Measurements from ENCODE around the gene SGMS1. TPM values are rescaled to one million over a fixed set of nuclear protein-coding genes. Genes with fewer than 3 reads are reported as not detected.
A peak's percentile ranks its signal among the peaks of the same experiment; 100 is the strongest.
"Not testable (repeated sequence)": the region's sequence is repeated elsewhere in the genome, so short reads cannot be mapped to it uniquely, and the experiment has no call there.

Gene SGMS1
- 21.7 and 24.7 TPM in 2 replicates for total RNA-seq (2022)
- percentile 82 among the genes with signal in this experiment for Bru-seq, nascent RNA
- BruChase-seq, experiment 1, labeled RNA remaining after a 6-hour chase: percentile 53 among the genes with signal in this experiment
- percentile 68 among the genes with signal in this experiment for BruChase-seq, experiment 2, labeled RNA remaining after a 2-hour chase
- long read RNA-seq, transcript SGMS1-202 (11 exons, 3,744 nt): major isoform, 17 of 37 reads
- long read RNA-seq, partial matches to known transcripts: 3 of 37 reads
- long read RNA-seq, other reads (novel, unspliced or antisense): 17 of 37 reads

DNA sequence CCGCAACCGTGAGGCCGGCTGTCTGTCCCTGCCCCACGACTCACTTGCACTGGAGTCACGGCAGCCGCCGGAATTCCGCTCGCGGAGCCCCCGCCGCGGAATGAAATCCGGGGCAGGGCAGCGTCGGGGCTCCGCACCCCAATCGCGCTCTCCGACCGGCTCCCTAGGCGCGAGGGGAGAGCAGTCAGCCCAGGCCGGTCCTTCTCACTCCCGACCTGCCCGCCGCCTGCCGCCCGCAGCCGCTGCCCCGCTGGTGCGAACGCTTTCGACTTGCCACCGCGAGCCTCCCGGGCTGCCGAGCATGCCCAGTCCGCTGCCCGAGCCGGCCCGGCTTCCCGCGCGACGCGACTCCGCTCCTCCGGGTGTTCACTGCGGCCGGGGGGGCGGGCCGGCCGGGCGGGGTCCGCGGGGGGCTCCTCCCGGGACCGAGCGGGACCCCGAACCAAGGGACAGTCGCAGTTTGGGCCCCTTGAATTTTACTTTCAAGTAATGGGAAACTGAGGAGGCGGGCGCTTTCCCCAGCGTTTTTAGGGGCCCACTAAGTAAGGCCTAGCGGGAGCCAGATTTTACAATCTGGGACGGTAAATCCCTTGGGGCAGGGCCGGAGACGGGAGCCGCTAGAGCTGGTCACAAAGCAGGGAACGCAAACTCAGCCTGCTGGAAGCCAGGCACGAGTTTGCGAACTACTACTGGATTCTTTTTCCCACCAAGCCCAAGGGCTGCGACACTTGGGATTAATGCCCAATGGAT is at the start of gene SGMS1:
TSS of gene SGMS1 (minus strand) at position 294 of the 750 bp plus-strand sequence. CDS start 279,842 bp downstream, outside the sequence.
- ChIA-PET CTCF (interaction anchor here (0.6 to 5.0 kb wide), 10 partner anchors 11 to 202 kb away, joined by 3 to 51 read pairs (median 4); partner anchors contain the start of gene ASAH2B), POLR2A (interaction anchor here (0.6 to 8.3 kb wide), 37 partner anchors 10 to 1085 kb away, joined by 3 to 167 read pairs (median 5); partner anchors contain the start of genes ASAH2B, ERCC6 and WASHC2A)
- intact Hi-C loops (cut with micrococcal nuclease): loop anchor here (2.0 to 10.0 kb wide), 5 partner anchors 37 to 312 kb away; partner anchors contain the start of gene ASAH2B
- H3K27ac Mint-ChIP-seq (ENCODE audit: low read depth, unreplicated experiment): peak within 1 kb of the TSS; percentile 96
- TSS peak; percentile 35 for BruUV-seq (replicated peaks)
- TF ChIP-seq, protein P1, sequence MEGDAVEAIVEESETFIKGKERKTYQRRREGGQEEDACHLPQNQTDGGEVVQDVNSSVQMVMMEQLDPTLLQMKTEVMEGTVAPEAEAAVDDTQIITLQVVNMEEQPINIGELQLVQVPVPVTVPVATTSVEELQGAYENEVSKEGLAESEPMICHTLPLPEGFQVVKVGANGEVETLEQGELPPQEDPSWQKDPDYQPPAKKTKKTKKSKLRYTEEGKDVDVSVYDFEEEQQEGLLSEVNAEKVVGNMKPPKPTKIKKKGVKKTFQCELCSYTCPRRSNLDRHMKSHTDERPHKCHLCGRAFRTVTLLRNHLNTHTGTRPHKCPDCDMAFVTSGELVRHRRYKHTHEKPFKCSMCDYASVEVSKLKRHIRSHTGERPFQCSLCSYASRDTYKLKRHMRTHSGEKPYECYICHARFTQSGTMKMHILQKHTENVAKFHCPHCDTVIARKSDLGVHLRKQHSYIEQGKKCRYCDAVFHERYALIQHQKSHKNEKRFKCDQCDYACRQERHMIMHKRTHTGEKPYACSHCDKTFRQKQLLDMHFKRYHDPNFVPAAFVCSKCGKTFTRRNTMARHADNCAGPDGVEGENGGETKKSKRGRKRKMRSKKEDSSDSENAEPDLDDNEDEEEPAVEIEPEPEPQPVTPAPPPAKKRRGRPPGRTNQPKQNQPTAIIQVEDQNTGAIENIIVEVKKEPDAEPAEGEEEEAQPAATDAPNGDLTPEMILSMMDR (IDR thresholded peaks at IDR 0.05; ENCODE audit: unreplicated experiment): no peak
- H3K36me3 Mint-ChIP-seq (ENCODE audit: insufficient read depth, unreplicated experiment): peaks cover 7% of the 10 kb centered on the region
- H3K9me3 Mint-ChIP-seq (ENCODE audit: unreplicated experiment): no peaks in the 10 kb centered on the region
- no peaks in the 10 kb centered on the region for H3K27me3 Mint-ChIP-seq (ENCODE audit: insufficient read depth, unreplicated experiment)
- H3K4me1 Mint-ChIP-seq (ENCODE audit: insufficient read depth, unreplicated experiment): peaks cover 19% of the 10 kb centered on the region
- peak; percentile 81 for DNase-seq (ENCODE audit: unreplicated experiment)
- H3K4me3 Mint-ChIP-seq (ENCODE audit: unreplicated experiment): peak within 1 kb of the TSS; percentile 82

DNA sequence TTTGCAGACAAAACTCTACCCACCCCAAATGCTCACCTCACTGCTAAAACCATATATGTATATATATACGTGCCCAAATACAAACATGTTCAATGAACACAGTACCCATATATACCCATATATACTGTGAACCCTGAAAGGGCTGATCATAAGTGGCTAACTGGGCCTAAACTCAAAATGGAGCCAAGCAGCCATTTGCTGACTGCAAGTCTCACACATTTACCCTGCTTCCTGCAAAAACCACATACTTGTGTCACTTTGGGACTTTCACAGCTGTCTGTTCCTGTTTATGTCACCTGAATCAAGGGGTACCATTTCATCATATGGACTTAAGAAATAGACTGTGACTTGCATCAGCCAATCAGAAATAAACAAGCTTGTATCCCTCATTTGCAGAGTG is 48.4 kb upstream of the SGMS1 start:
- DNase-seq (ENCODE audit: unreplicated experiment); CTCF ChIA-PET; H3K36me3 Mint-ChIP-seq (ENCODE audit: insufficient read depth, unreplicated experiment); H3K27ac Mint-ChIP-seq (ENCODE audit: low read depth, unreplicated experiment); POLR2A ChIA-PET; intact Hi-C loops (cut with micrococcal nuclease); H3K4me3 Mint-ChIP-seq (ENCODE audit: unreplicated experiment); BruUV-seq (replicated peaks); H3K9me3 Mint-ChIP-seq (ENCODE audit: unreplicated experiment); H3K4me1 Mint-ChIP-seq (ENCODE audit: insufficient read depth, unreplicated experiment); H3K27me3 Mint-ChIP-seq (ENCODE audit: insufficient read depth, unreplicated experiment): not testable (repeated sequence)

DNA sequence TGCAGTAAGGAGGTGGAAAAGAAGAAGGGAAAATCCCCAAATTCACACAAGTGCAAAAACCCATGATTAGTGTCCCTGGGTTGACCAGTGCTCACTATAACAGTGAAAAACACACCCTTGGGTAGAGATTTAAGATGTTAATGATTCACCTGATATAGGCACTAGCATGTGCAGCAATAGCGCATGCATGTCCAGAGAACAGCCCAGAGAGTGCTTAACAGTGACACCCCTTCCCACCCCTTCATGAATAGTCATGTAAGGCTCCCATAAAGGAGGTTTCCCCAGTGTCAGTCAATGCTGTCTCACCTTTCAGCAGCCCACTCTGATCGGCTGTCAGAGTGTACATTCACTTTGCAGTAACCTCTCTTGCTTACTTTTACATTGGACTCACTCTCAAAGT is 47.9 kb upstream of the SGMS1 start:
- CTCF ChIA-PET; H3K4me1 Mint-ChIP-seq (ENCODE audit: insufficient read depth, unreplicated experiment); BruUV-seq (replicated peaks); intact Hi-C loops (cut with micrococcal nuclease); H3K9me3 Mint-ChIP-seq (ENCODE audit: unreplicated experiment); H3K36me3 Mint-ChIP-seq (ENCODE audit: insufficient read depth, unreplicated experiment); H3K27ac Mint-ChIP-seq (ENCODE audit: low read depth, unreplicated experiment); POLR2A ChIA-PET; DNase-seq (ENCODE audit: unreplicated experiment); H3K4me3 Mint-ChIP-seq (ENCODE audit: unreplicated experiment); H3K27me3 Mint-ChIP-seq (ENCODE audit: insufficient read depth, unreplicated experiment): not testable (repeated sequence)

DNA sequence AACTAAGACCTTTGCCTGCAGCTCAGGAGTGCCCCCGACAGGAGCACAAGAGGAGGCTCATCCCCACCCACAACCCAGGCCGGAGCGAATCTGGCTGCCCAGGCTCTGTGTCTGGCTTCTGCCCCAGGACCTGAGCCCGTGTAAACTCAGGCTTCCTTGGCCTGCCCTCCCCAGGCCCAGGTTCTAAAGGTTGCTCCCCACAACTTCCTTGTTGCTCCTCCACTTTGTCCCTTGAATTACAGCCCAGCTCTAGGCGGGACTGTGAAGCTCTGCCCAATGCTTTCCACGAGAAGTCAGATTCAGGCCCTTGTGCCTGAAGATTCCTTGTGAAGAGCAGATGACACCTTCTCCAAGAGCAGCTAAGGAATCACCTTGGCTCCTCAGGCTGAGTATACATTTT is 46.2 kb upstream of the SGMS1 start:
- intact Hi-C loops (cut with micrococcal nuclease); POLR2A ChIA-PET; CTCF ChIA-PET; H3K27me3 Mint-ChIP-seq (ENCODE audit: insufficient read depth, unreplicated experiment); BruUV-seq (replicated peaks); DNase-seq (ENCODE audit: unreplicated experiment); H3K4me1 Mint-ChIP-seq (ENCODE audit: insufficient read depth, unreplicated experiment); H3K4me3 Mint-ChIP-seq (ENCODE audit: unreplicated experiment); H3K9me3 Mint-ChIP-seq (ENCODE audit: unreplicated experiment); H3K36me3 Mint-ChIP-seq (ENCODE audit: insufficient read depth, unreplicated experiment); H3K27ac Mint-ChIP-seq (ENCODE audit: low read depth, unreplicated experiment): not testable (repeated sequence)

DNA sequence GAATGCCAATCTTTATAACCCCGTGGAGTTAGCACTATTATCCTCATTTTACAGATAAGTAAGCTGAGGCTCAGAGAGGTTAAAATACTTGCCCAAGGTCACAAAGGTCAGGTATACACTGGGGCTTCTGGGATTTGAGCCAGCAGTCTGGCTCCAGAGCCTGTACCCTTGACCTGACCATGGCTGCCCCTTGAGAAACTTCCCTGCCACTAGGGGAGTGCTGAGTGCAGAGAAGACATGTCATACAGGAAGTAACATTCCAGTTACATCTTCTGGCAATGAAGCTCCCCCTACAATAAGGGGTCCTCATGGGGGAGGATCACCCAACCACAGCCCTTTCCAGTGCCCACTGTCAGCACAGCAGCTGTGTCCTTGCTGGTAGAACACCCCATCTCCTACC is 43.6 kb upstream of the SGMS1 start:
- intact Hi-C loops (cut with micrococcal nuclease); H3K36me3 Mint-ChIP-seq (ENCODE audit: insufficient read depth, unreplicated experiment); DNase-seq (ENCODE audit: unreplicated experiment); CTCF ChIA-PET; POLR2A ChIA-PET; H3K27ac Mint-ChIP-seq (ENCODE audit: low read depth, unreplicated experiment); H3K4me3 Mint-ChIP-seq (ENCODE audit: unreplicated experiment); H3K9me3 Mint-ChIP-seq (ENCODE audit: unreplicated experiment); BruUV-seq (replicated peaks); H3K4me1 Mint-ChIP-seq (ENCODE audit: insufficient read depth, unreplicated experiment); H3K27me3 Mint-ChIP-seq (ENCODE audit: insufficient read depth, unreplicated experiment): not testable (repeated sequence)

DNA sequence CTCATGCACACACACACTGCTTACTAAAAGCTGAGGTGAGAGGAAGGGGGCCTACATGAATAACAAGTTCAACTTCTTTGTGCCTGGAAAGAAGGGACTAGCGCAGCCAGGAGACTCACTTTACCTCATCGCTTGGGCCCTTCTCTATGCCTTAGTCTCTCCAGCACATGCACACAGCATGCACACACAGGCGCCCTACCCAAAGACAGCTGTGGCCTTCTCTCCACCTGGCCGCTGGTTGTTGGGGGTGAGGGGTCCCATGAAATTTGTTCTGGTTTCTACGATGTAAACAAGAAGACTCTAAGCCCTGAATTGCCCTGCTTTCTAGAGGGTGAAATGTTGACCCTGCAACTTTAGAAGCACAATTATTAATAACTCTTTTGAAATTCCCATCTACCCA is 38.7 kb upstream of the SGMS1 start:
- intact Hi-C loops (cut with micrococcal nuclease); H3K36me3 Mint-ChIP-seq (ENCODE audit: insufficient read depth, unreplicated experiment); H3K27me3 Mint-ChIP-seq (ENCODE audit: insufficient read depth, unreplicated experiment); H3K27ac Mint-ChIP-seq (ENCODE audit: low read depth, unreplicated experiment); H3K4me1 Mint-ChIP-seq (ENCODE audit: insufficient read depth, unreplicated experiment); H3K9me3 Mint-ChIP-seq (ENCODE audit: unreplicated experiment); CTCF ChIA-PET; POLR2A ChIA-PET; BruUV-seq (replicated peaks); H3K4me3 Mint-ChIP-seq (ENCODE audit: unreplicated experiment); DNase-seq (ENCODE audit: unreplicated experiment): not testable (repeated sequence)

DNA sequence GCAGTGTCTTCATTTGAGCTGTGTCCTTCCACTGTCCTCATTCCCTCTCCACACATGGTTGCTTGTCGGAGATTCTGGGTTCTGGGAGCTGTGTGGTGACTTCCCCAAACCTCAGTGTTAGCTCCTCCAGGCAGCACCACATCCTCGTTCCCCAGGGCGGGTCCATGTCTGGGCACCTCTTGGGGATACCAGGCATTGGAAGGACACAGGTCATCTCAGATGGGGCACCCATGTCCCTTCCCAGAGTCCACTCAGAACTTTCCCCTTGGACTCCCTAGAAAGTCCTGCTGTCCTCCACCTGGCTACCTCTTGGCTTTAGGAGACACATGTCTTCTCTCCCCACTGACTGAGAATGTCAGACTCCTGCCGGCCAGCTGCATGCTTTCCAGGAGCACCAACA is 37.8 kb upstream of the SGMS1 start:
- BruUV-seq (replicated peaks); POLR2A ChIA-PET: not testable (repeated sequence)

More for the DNA sequence above, 37.8 kb upstream of the SGMS1 start:
- H3K36me3 Mint-ChIP-seq (ENCODE audit: insufficient read depth, unreplicated experiment); DNase-seq (ENCODE audit: unreplicated experiment); H3K4me1 Mint-ChIP-seq (ENCODE audit: insufficient read depth, unreplicated experiment); H3K27me3 Mint-ChIP-seq (ENCODE audit: insufficient read depth, unreplicated experiment); intact Hi-C loops (cut with micrococcal nuclease); H3K27ac Mint-ChIP-seq (ENCODE audit: low read depth, unreplicated experiment); H3K9me3 Mint-ChIP-seq (ENCODE audit: unreplicated experiment); H3K4me3 Mint-ChIP-seq (ENCODE audit: unreplicated experiment): not testable (repeated sequence)
- CTCF ChIA-PET: interaction anchor here (1.4 kb wide), 1 partner anchor 100 kb away, joined by 4 read pairs; no protein-coding TSS in a partner anchor

All from MCF 10A (cell line).